Testis (tissue), 3 donors: ENCODE data around the gene SLC9B2. TPM values are rescaled to one million over a fixed set of nuclear protein-coding genes. Genes with fewer than 3 reads are reported as not detected.

Source experiments
- DNase-seq: peaks from one replicate; pipeline ENCODE4 v3.0.0-alpha.2; 2019
- H3K27ac ChIP-seq, 2 donors: fragments of 200-600 bp; sonication (generic); one replicate each; pipeline ENCODE4 v1.5.1; 2019
- H3K27me3 ChIP-seq: fragments of 200-600 bp; sonication (generic); one replicate; pipeline ENCODE4 v1.5.1; 2019
- H3K36me3 ChIP-seq: fragments of 200-600 bp; sonication (generic); one replicate; pipeline ENCODE4 v1.5.1; 2017; ENCODE audit warnings: low read depth; ENCODE audit errors: missing control alignments
- H3K4me1 ChIP-seq: fragments of 200-600 bp; sonication (generic); one replicate; pipeline ENCODE4 v1.5.1; 2019
- H3K4me3 ChIP-seq, 2 donors: fragments of 200-600 bp; sonication (generic); one replicate each; pipeline ENCODE4 v1.5.1; 2017 to 2019
- H3K9me3 ChIP-seq: fragments of 200-600 bp; sonication (generic); one replicate; pipeline ENCODE4 v1.5.1; 2017
- POLR2A ChIP-seq: fragments of 450-650 bp; IDR thresholded peaks from one replicate; pipeline ENCODE4 v1.6.1; 2017; ENCODE audit warnings: antibody characterized with exemption, mild to moderate bottlenecking, moderate library complexity
- WGBS, 2 donors: methylation state at CpG; one replicate each; pipeline ENCODE4 v1.1.5; 2018; 5-methylcytosine and 5-hydroxymethylcytosine counted together
- intact Hi-C: fragments of 100-400 bp; cut with DNase I; formaldehyde crosslinking; loops from one replicate; pipeline ENCODE4 v1.15.1; 2023; ENCODE audit warnings: low total_unique reads
- polyA plus RNA-seq: library from polyadenylated mRNA; stranded (reverse); fragments of 350-450 nt; fragmentation: Illumina TruSeq; extraction: RNeasy Lipid Tissue Mini Kit (QIAGEN cat#74804); gene quantifications from one replicate; pipeline ENCODE4 v1.2.3, GENCODE V29; 2014; ENCODE audit warnings: low read depth, low replicate concordance; ENCODE audit not compliant: insufficient read depth
- total RNA-seq, 2 donors: library from RNA; depleted of rRNA; stranded (reverse); fragments of >200 nt; gene quantifications; one replicate each; pipeline ENCODE4 v1.2.3, GENCODE V29; 2016
- TF ChIP-seq, protein P1 (sequence below), 3 experiments: fragments of 450-650 bp in 2 of 3; fragments of 200-600 bp in 1 of 3; sonication (generic) in 1 of 3; IDR thresholded peaks; one replicate each; pipeline ENCODE4 v1.5.1; 2016 to 2019; ENCODE audit warnings: antibody characterized with exemption in 3 of 3, mild to moderate bottlenecking in 2 of 3, moderate library complexity in 1 of 3

SLC9B2 gene
- total and polyA plus RNA-seq, 3 donors from 2014 or later, result 9.7 to 14.6 (median 10.2) TPM

DNA sequence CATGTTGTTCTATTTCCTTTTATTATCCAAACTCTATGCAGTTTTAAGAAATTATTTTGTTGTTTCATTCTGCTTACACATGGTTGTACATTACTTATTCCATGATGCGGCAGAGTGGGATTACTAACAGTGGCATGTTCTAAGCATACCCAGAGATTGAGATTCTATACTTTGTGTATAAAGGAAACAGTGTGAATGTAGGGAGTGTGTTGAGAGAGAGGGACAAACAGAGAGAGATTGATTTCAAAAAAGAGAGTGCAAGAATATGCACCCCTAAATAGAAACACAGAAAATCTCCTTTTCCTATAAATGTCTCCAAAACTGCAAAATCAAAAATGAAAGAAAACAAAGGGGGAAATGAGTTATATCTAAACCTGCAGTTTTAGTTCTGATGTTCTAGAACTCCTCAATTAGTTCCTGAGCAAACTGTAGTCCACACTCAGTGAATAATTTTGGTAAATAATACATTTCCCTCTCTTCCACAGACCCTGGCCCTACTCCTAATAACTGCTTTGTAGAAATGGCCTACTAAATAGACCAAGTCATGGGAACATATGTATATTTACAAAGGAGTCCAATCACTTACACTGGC, 88.0 kb downstream of the SLC9B2 start:
- WGBS, 2 donors, result 98 to 100% methylated on average over 1 of the region's 1 CpG
- H3K36me3 ChIP-seq, result no peaks in the 10 kb centered on the region
- intact Hi-C loops, result no loop called here
- no peak overlapping the region for H3K4me3 ChIP-seq
- no peaks in the 10 kb centered on the region for H3K4me1 ChIP-seq
- DNase-seq, result no peak
- no peak overlapping the region for H3K27ac ChIP-seq
- H3K27me3 ChIP-seq, result no peaks in the 10 kb centered on the region
- TF ChIP-seq, protein P1, sequence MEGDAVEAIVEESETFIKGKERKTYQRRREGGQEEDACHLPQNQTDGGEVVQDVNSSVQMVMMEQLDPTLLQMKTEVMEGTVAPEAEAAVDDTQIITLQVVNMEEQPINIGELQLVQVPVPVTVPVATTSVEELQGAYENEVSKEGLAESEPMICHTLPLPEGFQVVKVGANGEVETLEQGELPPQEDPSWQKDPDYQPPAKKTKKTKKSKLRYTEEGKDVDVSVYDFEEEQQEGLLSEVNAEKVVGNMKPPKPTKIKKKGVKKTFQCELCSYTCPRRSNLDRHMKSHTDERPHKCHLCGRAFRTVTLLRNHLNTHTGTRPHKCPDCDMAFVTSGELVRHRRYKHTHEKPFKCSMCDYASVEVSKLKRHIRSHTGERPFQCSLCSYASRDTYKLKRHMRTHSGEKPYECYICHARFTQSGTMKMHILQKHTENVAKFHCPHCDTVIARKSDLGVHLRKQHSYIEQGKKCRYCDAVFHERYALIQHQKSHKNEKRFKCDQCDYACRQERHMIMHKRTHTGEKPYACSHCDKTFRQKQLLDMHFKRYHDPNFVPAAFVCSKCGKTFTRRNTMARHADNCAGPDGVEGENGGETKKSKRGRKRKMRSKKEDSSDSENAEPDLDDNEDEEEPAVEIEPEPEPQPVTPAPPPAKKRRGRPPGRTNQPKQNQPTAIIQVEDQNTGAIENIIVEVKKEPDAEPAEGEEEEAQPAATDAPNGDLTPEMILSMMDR (IDR thresholded peaks at IDR 0.05), result no peak
- TF ChIP-seq POLR2A, result no peak
- no peaks in the 10 kb centered on the region for H3K9me3 ChIP-seq

DNA sequence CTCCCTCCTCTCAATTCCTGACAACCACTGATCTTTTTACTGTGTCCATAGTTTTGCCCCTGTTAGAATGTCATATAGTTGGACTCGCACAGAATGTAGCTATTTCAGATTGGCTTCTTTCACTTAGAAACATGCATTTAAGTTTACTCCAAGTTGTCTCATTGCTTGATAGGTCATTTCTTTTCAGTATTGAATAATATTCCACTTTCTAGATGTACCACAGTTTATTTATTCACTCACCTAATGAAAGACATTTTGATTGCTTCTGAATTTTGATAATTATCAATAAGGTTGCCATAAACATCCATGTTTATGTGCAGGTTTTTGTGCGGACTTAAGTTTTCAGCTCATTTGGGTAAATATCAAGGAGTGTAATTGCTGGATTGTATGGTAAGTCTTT, 95.6 kb downstream of the SLC9B2 start:
- Histone ChIP-seq H3K4me3 (no peak overlapping the region), H3K4me1 (no peaks in the 10 kb centered on the region), H3K36me3 (no peaks in the 10 kb centered on the region), H3K27ac (no peak overlapping the region), H3K27me3 (no peaks in the 10 kb centered on the region), H3K9me3 (no peaks in the 10 kb centered on the region)
- no peak for TF ChIP-seq POLR2A
- TF ChIP-seq, protein P1 (IDR thresholded peaks at IDR 0.05), result no peak
- intact Hi-C loops, result no loop called here
- DNase-seq, result no peak
- WGBS, 2 donors, result 94 to 98% methylated on average over 2 of the region's 2 CpGs

Other genes starting within 250 kb of the SLC9B2 start
- 100 to 1,000 TPM; 357 to 363 TPM for gene UBE2D3, start 249.2 kb downstream of the SLC9B2 start, total RNA-seq
- gene UBE2D3, start 249.2 kb downstream of the SLC9B2 start, polyA plus RNA-seq, result 286 TPM
- 10 to 100 TPM in 1 of 2 donors, 1 to 10 TPM in 1; 8.4 to 10.3 TPM for gene CISD2, start 207.8 kb downstream of the SLC9B2 start, total RNA-seq
- gene CISD2, start 207.8 kb downstream of the SLC9B2 start, polyA plus RNA-seq, result 19.4 TPM
- gene SLC9B1, start 57.1 kb downstream of the SLC9B2 start, total RNA-seq, result 10 to 100 TPM; 23.4 to 27.2 TPM
- 108 TPM for gene SLC9B1, start 57.1 kb downstream of the SLC9B2 start, polyA plus RNA-seq
- gene BDH2, start 23.1 kb upstream of the SLC9B2 start, total RNA-seq, result 10 to 100 TPM; 53.1 to 54.7 TPM
- gene BDH2, start 23.1 kb upstream of the SLC9B2 start, polyA plus RNA-seq, result 41.2 TPM
- gene CENPE, start 121.6 kb upstream of the SLC9B2 start, total RNA-seq, result 1 to 10 TPM; 6.6 to 9.1 TPM
- gene CENPE, start 121.6 kb upstream of the SLC9B2 start, polyA plus RNA-seq, result 0.96 TPM